SH-SY5Y (cell line): Measurements from ENCODE around the gene EHMT1.

Source experiments
- GATA2 ChIP-seq: IDR thresholded peaks from 2 replicates; pipeline ENCODE4 v1.6.1; 2011; ENCODE audit warnings: mild to moderate bottlenecking, low read depth, low read length
- GATA3 ChIP-seq: IDR thresholded peaks from 2 replicates; pipeline ENCODE4 v1.6.1; 2011; ENCODE audit warnings: low read depth, mild to moderate bottlenecking, low read length, moderate library complexity

DNA sequence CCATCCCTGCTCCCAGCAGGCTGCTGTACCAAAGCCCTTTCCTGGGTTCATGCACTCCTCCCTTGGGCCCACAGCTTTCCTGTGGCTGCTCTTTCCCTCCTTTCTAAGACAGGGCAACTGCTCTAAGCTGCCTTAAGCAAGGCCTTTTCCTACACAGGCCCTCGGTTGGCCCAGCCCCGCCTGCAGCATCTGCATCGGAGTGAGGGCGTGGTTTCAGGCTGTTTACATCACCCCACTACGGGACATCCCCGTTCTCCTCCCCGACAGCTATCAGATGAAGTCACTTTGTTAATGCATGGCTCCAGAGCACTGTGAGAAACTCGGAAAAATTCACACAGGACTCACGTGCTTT lies 43.5 kb upstream of the EHMT1 start:
- TF ChIP-seq GATA2: no peak
- TF ChIP-seq GATA3: no peak
